Measurements from ENCODE around the gene HK1.
"Not testable (repeated sequence)": the region's sequence is repeated elsewhere in the genome, so short reads cannot be mapped to it uniquely, and the experiment has no call there.

HK1 gene

GRCh38 chr10:69259547-69260243, 18.6 kb upstream of the HK1 start:
- no peak for DNase-seq

GRCh38 chr10:69261184-69261583, 17.1 kb upstream of the HK1 start:
- DNase-seq, result no peak

GRCh38 chr10:69262292-69262751, 16.0 kb upstream of the HK1 start:
- no peak for DNase-seq

- DNase-seq, result no peak
Observed at GRCh38 chr10:69265521-69265920, 12.8 kb upstream of the HK1 start.

- DNase-seq, result no peak
Observed at GRCh38 chr10:69268761-69269416, 9.4 kb upstream of the HK1 start.

GRCh38 chr10:69269761-69270160, 8.5 kb upstream of the HK1 start:
- no peak for DNase-seq

- DNase-seq, result no peak
Observed at GRCh38 chr10:69270990-69271389, 7.3 kb upstream of the HK1 start.

- DNase-seq, result no peak
Observed at GRCh38 chr10:69272624-69273023, 5.7 kb upstream of the HK1 start.

- DNase-seq, result no peak
Observed at GRCh38 chr10:69275444-69275843, 2.9 kb upstream of the HK1 start.

- DNase-seq, result no peak
Observed at GRCh38 chr10:69276503-69276902, 1.8 kb upstream of the HK1 start.

- no peak for DNase-seq
Observed at GRCh38 chr10:69279110-69279509, 814 bp downstream of the HK1 start.

- no peak for DNase-seq
Observed at GRCh38 chr10:69281507-69282413, 3.5 kb downstream of the HK1 start.

GRCh38 chr10:69284402-69284801, 6.1 kb downstream of the HK1 start:
- not testable (repeated sequence) for DNase-seq

GRCh38 chr10:69285699-69286098, 7.4 kb downstream of the HK1 start:
- no peak for DNase-seq

GRCh38 chr10:69287181-69287580, 8.9 kb downstream of the HK1 start:
- DNase-seq, result no peak

GRCh38 chr10:69290993-69291392, 12.7 kb downstream of the HK1 start:
- no peak for DNase-seq

GRCh38 chr10:69292459-69292858, 14.2 kb downstream of the HK1 start:
- no peak for DNase-seq

- DNase-seq, result no peak
Observed at GRCh38 chr10:69295027-69295636, 16.8 kb downstream of the HK1 start.

- DNase-seq, result no peak
Observed at GRCh38 chr10:69303632-69304051, 25.3 kb downstream of the HK1 start.

- no peak for DNase-seq
Observed at GRCh38 chr10:69306421-69306820, 28.1 kb downstream of the HK1 start.

- DNase-seq, result no peak
Observed at GRCh38 chr10:69307434-69307833, 29.1 kb downstream of the HK1 start.

GRCh38 chr10:69308304-69308703, 30.0 kb downstream of the HK1 start:
- not testable (repeated sequence) for DNase-seq

GRCh38 chr10:69311309-69311708, 33.0 kb downstream of the HK1 start:
- no peak for DNase-seq

All from NCI-H446 treated with DMSO at 0.1 percent for 48 hours (cell line).